GM12878 (cell line): ENCODE data around the gene TMPRSS11D. TPM values are rescaled to one million over a fixed set of nuclear protein-coding genes. Genes with fewer than 3 reads are reported as not detected.

Experiments
- ATAC-seq: fragments of 200-7000 bp; cut with Tn5 transposase; 3 replicates; pipeline ENCODE4 v1.9.1; 2020; ENCODE audit warnings: mild to moderate bottlenecking, moderate library complexity
- BruUV-seq: library from RNA; stranded (reverse); fragments of 400-500 nt; replicated peaks from 2 replicates; lab custom pipeline; 2021; lab: Mats Ljungman, UMichigan
- CTCF ChIA-PET: fragments of 300-600 bp; sonication (Branson Sonifier 250); formaldehyde crosslinking; extraction: SDS; loops from one replicate; lab custom pipeline; 2021; ENCODE audit warnings: inconsistent platforms; lab: Yijun Ruan, JAX
- POLR2A ChIA-PET: fragments of 350-600 bp; formaldehyde crosslinking; extraction: SDS; loops from one replicate; lab custom pipeline; 2021; ENCODE audit warnings: inconsistent platforms; lab: Charles Lee
- RAD21 ChIA-PET: fragments of 300-600 bp; sonication (Branson Sonifier 250); formaldehyde crosslinking; loops from one replicate; lab custom pipeline; 2023; ENCODE audit warnings: antibody characterized with exemption; ENCODE audit not compliant: unreplicated experiment; lab: Charles Lee
- SMC1A ChIA-PET: fragments of 300-600 bp; sonication (Branson Sonifier 250); formaldehyde crosslinking; loops from one replicate; lab custom pipeline; 2023; ENCODE audit not compliant: unreplicated experiment, uncharacterized antibody; lab: Charles Lee
- DNase-seq: peaks from one replicate; pipeline ENCODE4 v3.0.0-alpha.2; 2011; ENCODE audit warnings: low read depth, low spot score
- FAIRE-seq: peaks from 3 replicates; lab custom pipeline; 2011; peaks lifted over from hg19 to GRCh38; lab: Jason Lieb, UNC
- H2AFZ ChIP-seq: 2 replicates; pipeline ENCODE4 v1.6.0; 2011; ENCODE audit warnings: low read depth, low read length, control low read depth; ENCODE audit not compliant: control insufficient read depth
- H3K27ac ChIP-seq: 2 replicates; pipeline ENCODE4 v1.5.1; 2011; ENCODE audit warnings: control low read depth; ENCODE audit not compliant: control insufficient read depth, insufficient read depth
- H3K27me3 ChIP-seq, 2 experiments: replicated peaks in 1 of 2; 2 replicates each; pipeline versions ENCODE4 v1.6.0 to v1.6.1; 2011; ENCODE audit warnings: low read length in 1 of 2; ENCODE audit not compliant: control insufficient read depth in 2 of 2, insufficient read depth in 2 of 2
- H3K36me3 ChIP-seq, 2 experiments: 2 replicates each; pipeline ENCODE4 v1.5.1; 2011; ENCODE audit warnings: low read length in 1 of 2; ENCODE audit not compliant: control insufficient read depth in 2 of 2, insufficient read depth in 2 of 2
- H3K4me1 ChIP-seq: 2 replicates; pipeline ENCODE4 v1.6.1; 2011; ENCODE audit warnings: mild to moderate bottlenecking, low read length, moderate library complexity, mixed read lengths; ENCODE audit not compliant: control insufficient read depth, insufficient read depth
- H3K4me2 ChIP-seq: 2 replicates; pipeline ENCODE4 v1.6.0; 2011; ENCODE audit warnings: control low read depth; ENCODE audit not compliant: control insufficient read depth, insufficient read depth
- H3K4me3 ChIP-seq: fragments of 200-600 bp; sonication (generic); 2 replicates; pipeline ENCODE4 v1.5.1; 2016
- H3K79me2 ChIP-seq: 2 replicates; pipeline ENCODE4 v1.6.0; 2011; ENCODE audit warnings: low read length; ENCODE audit not compliant: control insufficient read depth, insufficient read depth
- H3K9ac ChIP-seq: 2 replicates; pipeline ENCODE4 v1.8.0; 2011; ENCODE audit warnings: low read length, control low read depth, mixed read lengths; ENCODE audit not compliant: control insufficient read depth, insufficient read depth
- H3K9me3 ChIP-seq: replicated peaks from 3 replicates; pipeline ENCODE4 v1.5.1; 2011; ENCODE audit warnings: mild to moderate bottlenecking, low read length; ENCODE audit not compliant: control insufficient read depth, insufficient read depth
- H4K20me1 ChIP-seq: 2 replicates; pipeline ENCODE4 v1.6.0; 2011; ENCODE audit not compliant: control insufficient read depth, insufficient read depth
- EP300 ChIP-seq, 2 experiments: fragments of 150-350 bp in 1 of 2; IDR thresholded peaks; 2 replicates each; pipeline ENCODE4 v1.6.1; 2011 to 2012; ENCODE audit warnings: low read depth in 2 of 2, low read length in 2 of 2, borderline replicate concordance in 1 of 2, improper control_type of control experiment in 1 of 2, inconsistent platforms in 1 of 2; ENCODE audit not compliant: control insufficient read depth in 1 of 2
- HCFC1 ChIP-seq: fragments of 150-350 bp; IDR thresholded peaks from 2 replicates; pipeline ENCODE4 v1.6.1; 2014; ENCODE audit warnings: low read length
- HDAC6 ChIP-seq: fragments of 200-600 bp; sonication (generic); IDR thresholded peaks from one replicate; pipeline ENCODE4 v1.8.0; 2017; ENCODE audit warnings: antibody characterized with exemption; ENCODE audit not compliant: unreplicated experiment
- MEF2B ChIP-seq: fragments of 450-650 bp; IDR thresholded peaks from 2 replicates; pipeline ENCODE4 v1.6.1; 2018; ENCODE audit warnings: mild to moderate bottlenecking, moderate library complexity; ENCODE audit not compliant: partially characterized antibody, poor library complexity, severe bottlenecking
- MTA2 ChIP-seq: fragments of 450-650 bp; IDR thresholded peaks from 2 replicates; pipeline ENCODE4 v1.6.1; 2016; ENCODE audit warnings: low read depth, mild to moderate bottlenecking, moderate library complexity
- SMC3 ChIP-seq: IDR thresholded peaks from 2 replicates; pipeline ENCODE4 v1.6.1; 2011; ENCODE audit warnings: low read length, improper control_type of control experiment, borderline replicate concordance
- STAT1 ChIP-seq: fragments of 450-650 bp; conservative IDR thresholded peaks from 2 replicates; pipeline ENCODE4 v1.6.1; 2014; ENCODE audit warnings: antibody characterized with exemption, mild to moderate bottlenecking
- WGBS: methylation state at CpG from one replicate; pipeline ENCODE4 v1.1.6; 2016; ENCODE audit warnings: low lambda C conversion rate; ENCODE audit not compliant: insufficient replicate concordance, insufficient coverage; ENCODE audit errors: missing lambda C conversion rate; 5-methylcytosine and 5-hydroxymethylcytosine counted together
- in situ Hi-C: fragments of 300-500 bp; cut with MboI; formaldehyde crosslinking; loops from 9 replicates; pipeline ENCODE4 v1.14.3; 2018; ENCODE audit warnings: mixed read lengths
- intact Hi-C: fragments of 100-400 bp; cut with micrococcal nuclease; formaldehyde crosslinking; loops from one replicate; pipeline ENCODE4 v1.14.2; 2022; ENCODE audit not compliant: unreplicated experiment
- polyA plus RNA-seq, 11 experiments: library from polyadenylated mRNA; depleted of rRNA in 4 of 11; unstranded in 6 of 11; stranded (reverse) in 5 of 11; fragments of >200 nt; fragmentation: Nextera tagmentation in 4 of 11; fragmentation: Illumina TruSeq in 1 of 11; extraction: Ambion mirVana in 4 of 11; extraction: Trizol in 1 of 11; gene quantifications; 1 replicate in 1 of 11; 2 replicates in 10 of 11; pipeline versions ENCODE4 v1.2.1 to v1.2.3, GENCODE V29; 2011 to 2016; ENCODE audit warnings: inconsistent platforms in 2 of 11, missing spikeins in 2 of 11, low read depth in 1 of 11
- total RNA-seq, 4 experiments: library from RNA; depleted of rRNA in 3 of 4; stranded (reverse); fragments of >200 nt in 3 of 4; fragmentation: Illumina TruSeq in 1 of 4; extraction: Trizol in 1 of 4; gene quantifications; 2 replicates each; pipeline versions ENCODE4 v1.2.1 to v1.2.3, GENCODE V29; 2013 to 2021
- TF ChIP-seq, protein P1 (sequence below): fragments of 450-650 bp; IDR thresholded peaks from 2 replicates; pipeline ENCODE4 v1.6.1; 2014; ENCODE audit warnings: mild to moderate bottlenecking
- TF ChIP-seq, protein P2 (sequence below): IDR thresholded peaks from 2 replicates; pipeline ENCODE4 v1.6.1; 2012; ENCODE audit warnings: low read depth, low read length, improper control_type of control experiment

Gene TMPRSS11D
- total and polyA plus RNA-seq, 10 of the 15 experiments (the other 5 are each of a cell fraction or from before 2014, with no cell fraction given) = not detected

DNA sequence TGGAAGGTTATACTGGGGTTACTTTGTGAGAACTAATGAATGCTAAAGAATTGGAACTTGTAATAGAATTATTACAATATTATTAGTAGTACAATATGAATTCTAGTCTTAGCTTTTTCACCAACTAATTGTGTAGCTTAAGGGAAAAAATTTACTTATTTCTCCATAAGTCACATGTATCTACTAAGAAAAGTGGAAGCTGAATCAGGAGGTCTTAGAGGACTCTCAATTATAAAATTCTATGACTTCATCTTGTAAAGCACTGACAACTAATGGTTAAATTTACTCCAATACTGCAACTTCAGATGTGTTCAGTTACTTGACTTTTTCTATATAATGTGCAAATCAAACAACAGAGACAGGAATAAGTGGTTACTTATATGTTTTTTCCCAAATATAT is 899 bp upstream of the TMPRSS11D start (continued):
- TF ChIP-seq, protein P1, sequence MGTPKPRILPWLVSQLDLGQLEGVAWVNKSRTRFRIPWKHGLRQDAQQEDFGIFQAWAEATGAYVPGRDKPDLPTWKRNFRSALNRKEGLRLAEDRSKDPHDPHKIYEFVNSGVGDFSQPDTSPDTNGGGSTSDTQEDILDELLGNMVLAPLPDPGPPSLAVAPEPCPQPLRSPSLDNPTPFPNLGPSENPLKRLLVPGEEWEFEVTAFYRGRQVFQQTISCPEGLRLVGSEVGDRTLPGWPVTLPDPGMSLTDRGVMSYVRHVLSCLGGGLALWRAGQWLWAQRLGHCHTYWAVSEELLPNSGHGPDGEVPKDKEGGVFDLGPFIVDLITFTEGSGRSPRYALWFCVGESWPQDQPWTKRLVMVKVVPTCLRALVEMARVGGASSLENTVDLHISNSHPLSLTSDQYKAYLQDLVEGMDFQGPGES = no peak
- TF ChIP-seq MTA2 (no peak), STAT1 (no peak), HDAC6 (no peak)

DNA sequence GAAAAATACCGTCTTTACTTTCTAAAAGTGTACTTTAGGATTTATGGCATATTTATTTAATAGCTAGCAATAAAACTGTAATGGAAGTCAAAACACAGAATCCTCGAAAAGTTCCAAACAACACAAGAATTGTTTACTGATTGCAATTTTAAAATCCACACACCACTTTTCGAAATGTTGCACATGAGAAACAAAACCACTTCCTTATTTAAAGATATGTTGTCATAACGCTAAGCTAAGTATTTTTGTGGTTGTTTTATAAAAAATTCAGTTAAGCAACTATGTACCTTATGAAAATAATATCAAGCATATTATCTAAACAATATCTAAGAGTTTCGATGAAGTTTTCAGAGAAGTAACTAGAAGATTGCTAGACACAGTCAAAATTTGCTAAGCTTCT is 344 bp downstream of the TMPRSS11D start:
- intact Hi-C loops (no loop called here), in situ Hi-C loops (no loop called here)
- RAD21 ChIA-PET = no interaction called here
- SMC1A ChIA-PET = interaction anchor here (1.4 kb wide), 1 partner anchor 14 kb away, joined by 5 read pairs; no protein-coding TSS in a partner anchor
- CTCF ChIA-PET = interaction anchor here (0.6 to 1.0 kb wide), 2 partner anchors 32 to 324 kb away, joined by 3 read pairs; no protein-coding TSS in a partner anchor
- no peaks in the 10 kb centered on the region for H4K20me1 ChIP-seq
- no peaks in the 10 kb centered on the region for H3K36me3 ChIP-seq
- no peak for FAIRE-seq
- no peak overlapping the region for H3K4me3 ChIP-seq
- POLR2A ChIA-PET = no interaction called here
- no peak overlapping the region for H2AFZ ChIP-seq
- H3K4me1 ChIP-seq = no peaks in the 10 kb centered on the region
- TF ChIP-seq SMC3 (no peak), HCFC1 (no peak), MEF2B (no peak), EP300 (IDR thresholded peaks at IDR 0.05; ENCODE audit: borderline replicate concordance in 1 of 2, control insufficient read depth in 1 of 2, low read depth in 2 of 2, low read length in 2 of 2) (no peak), HDAC6 (no peak)
- TF ChIP-seq, protein P2, sequence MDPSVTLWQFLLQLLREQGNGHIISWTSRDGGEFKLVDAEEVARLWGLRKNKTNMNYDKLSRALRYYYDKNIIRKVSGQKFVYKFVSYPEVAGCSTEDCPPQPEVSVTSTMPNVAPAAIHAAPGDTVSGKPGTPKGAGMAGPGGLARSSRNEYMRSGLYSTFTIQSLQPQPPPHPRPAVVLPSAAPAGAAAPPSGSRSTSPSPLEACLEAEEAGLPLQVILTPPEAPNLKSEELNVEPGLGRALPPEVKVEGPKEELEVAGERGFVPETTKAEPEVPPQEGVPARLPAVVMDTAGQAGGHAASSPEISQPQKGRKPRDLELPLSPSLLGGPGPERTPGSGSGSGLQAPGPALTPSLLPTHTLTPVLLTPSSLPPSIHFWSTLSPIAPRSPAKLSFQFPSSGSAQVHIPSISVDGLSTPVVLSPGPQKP = no peak
- H3K79me2 ChIP-seq = no peaks in the 10 kb centered on the region
- H3K27ac ChIP-seq = no peak overlapping the region
- no peaks in the 10 kb centered on the region for H3K27me3 ChIP-seq
- no peak overlapping the region for H3K4me2 ChIP-seq
- DNase-seq = no peak
- ATAC-seq = no peak
- no peak overlapping the region for H3K9ac ChIP-seq
- no peaks in the 10 kb centered on the region for H3K9me3 ChIP-seq
- no TSS peak for BruUV-seq
- 33% methylated on average over 5 of the region's 5 CpGs for WGBS
